T-cell (primary cell): ENCODE results near the gene NHS. TPM values are rescaled to one million over a fixed set of nuclear protein-coding genes. Genes with fewer than 3 reads are reported as not detected.

ENCODE experiments used
- ATAC-seq, 4 experiments: fragments of 200-7000 bp in 3 of 4; fragments of 150-1000 bp in 1 of 4; cut with Tn5 transposase; replicated peaks in 1 of 4; 1 replicate in 3 of 4; 2 replicates in 1 of 4; pipeline ENCODE4 v1.10.0; 2021; ENCODE audit warnings: moderate library complexity in 3 of 4, mild to moderate bottlenecking in 2 of 4, moderate number of reproducible peaks in 1 of 4
- CTCF ChIA-PET, 2 donors: fragments of 300-600 bp; sonication (Branson Sonifier 250); formaldehyde crosslinking; loops; one replicate each; lab custom pipeline; 2022; ENCODE audit warnings: antibody characterized with exemption in 2 of 2; lab: Charles Lee
- POLR2A ChIA-PET, 2 donors: fragments of 300-600 bp; sonication (Branson Sonifier 250); formaldehyde crosslinking; loops; one replicate each; lab custom pipeline; 2022; ENCODE audit warnings: antibody characterized with exemption in 2 of 2; lab: Charles Lee
- DNase-seq, 35 experiments: peaks; one replicate each; pipeline versions ENCODE4 v3.0.0 to v3.0.0-alpha.2; 2013 to 2023
- H3K27ac ChIP-seq: one replicate; pipeline ENCODE4 v1.5.1; 2013; ENCODE audit warnings: low read length
- H3K27me3 ChIP-seq, 2 experiments: replicated peaks in 1 of 2; 1 replicate in 1 of 2; 2 replicates in 1 of 2; pipeline versions ENCODE4 v1.6.1 to v1.7.0; 2013; ENCODE audit warnings: low read length in 1 of 2, mixed read lengths in 1 of 2; ENCODE audit not compliant: control insufficient read depth in 2 of 2, insufficient read depth in 2 of 2; ENCODE audit errors: extremely low read depth in 1 of 2
- H3K36me3 ChIP-seq, 2 donors: 1 replicate in 1 of 2; 2 replicates in 1 of 2; pipeline versions ENCODE4 v1.6.1 to v1.7.0; 2013; ENCODE audit warnings: low read length in 1 of 2; ENCODE audit not compliant: control insufficient read depth in 2 of 2, insufficient read depth in 1 of 2; ENCODE audit errors: extremely low read depth in 1 of 2
- H3K4me1 ChIP-seq, 2 experiments: 1 replicate in 1 of 2; 2 replicates in 1 of 2; pipeline versions ENCODE4 v1.6.1 to v1.7.0; 2013; ENCODE audit warnings: low read length in 2 of 2, mixed read lengths in 1 of 2; ENCODE audit not compliant: insufficient read depth in 2 of 2, control insufficient read depth in 1 of 2; ENCODE audit errors: extremely low read depth in 1 of 2
- H3K4me3 ChIP-seq, 2 donors: 1 replicate in 1 of 2; 2 replicates in 1 of 2; pipeline versions ENCODE4 v1.5.1 to v1.7.0; 2013; ENCODE audit warnings: mild to moderate bottlenecking in 2 of 2, low read length in 1 of 2, moderate library complexity in 1 of 2; ENCODE audit not compliant: control insufficient read depth in 1 of 2; ENCODE audit errors: extremely low read depth in 1 of 2
- H3K9me3 ChIP-seq: 2 replicates; pipeline ENCODE4 v1.7.0; 2013
- H3K27ac Mint-ChIP-seq, 2 donors: one replicate each; pipeline ENCODE4 v1.8.0; 2020 to 2021; ENCODE audit warnings: mild to moderate bottlenecking in 2 of 2, mixed read lengths in 2 of 2
- H3K27me3 Mint-ChIP-seq, 2 donors: one replicate each; pipeline ENCODE4 v1.8.0; 2021 to 2022; ENCODE audit warnings: mixed read lengths in 2 of 2
- H3K36me3 Mint-ChIP-seq: one replicate; pipeline ENCODE4 v1.8.0; 2021; ENCODE audit warnings: mixed read lengths
- H3K4me1 Mint-ChIP-seq, 3 donors: one replicate each; pipeline ENCODE4 v1.8.0; 2020 to 2022; ENCODE audit warnings: mixed read lengths in 3 of 3, mild to moderate bottlenecking in 1 of 3
- H3K4me3 Mint-ChIP-seq, 3 donors: one replicate each; pipeline ENCODE4 v1.8.0; 2020 to 2022; ENCODE audit warnings: mild to moderate bottlenecking in 3 of 3, mixed read lengths in 3 of 3, moderate library complexity in 3 of 3
- H3K9me3 Mint-ChIP-seq, 3 donors: one replicate each; pipeline ENCODE4 v1.8.0; 2020 to 2022; ENCODE audit warnings: mixed read lengths in 3 of 3
- WGBS: methylation state at CpG from one replicate; pipeline ENCODE4 v1.1.5; 2013; ENCODE audit warnings: missing lambda C conversion rate; ENCODE audit not compliant: insufficient coverage; 5-methylcytosine and 5-hydroxymethylcytosine counted together
- total RNA-seq, 35 experiments: library from RNA in 6 of 35; stranded (reverse) in 6 of 35; fragments of 120-200 nt in 1 of 35; gene quantifications; one replicate each; pipeline versions ENCODE4 v1.2.1 to v1.2.4 and lab custom pipeline; 2013 to 2026

NHS gene
- total RNA-seq, 5 donors from 2014 or later (not counting 1 experiment from before 2014, with no cell fraction given): 0.03 to 0.20 (median 0.11) TPM; not detected in 1

DNA sequence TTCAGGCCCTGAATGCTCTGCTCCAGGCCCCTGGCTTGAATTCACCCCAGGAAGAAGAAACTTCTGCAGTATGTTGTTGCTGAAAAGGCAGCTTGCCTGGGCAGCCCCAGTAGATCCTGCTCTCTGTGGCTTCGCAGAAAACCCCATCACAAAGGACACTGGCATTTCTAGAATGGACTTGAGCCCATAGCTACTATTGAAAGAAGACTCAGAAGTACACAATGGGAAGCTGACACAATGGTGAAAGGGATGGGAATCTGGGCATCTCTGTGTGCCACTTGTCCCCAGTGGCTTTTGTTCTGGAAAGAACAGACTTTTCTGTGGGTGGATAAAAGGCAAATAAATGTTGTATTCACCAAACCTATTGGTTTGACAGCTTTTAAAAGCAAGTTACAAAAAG lies 294.9 kb downstream of the NHS start:
- WGBS: no CpG with 5 or more reads among the region's 1 CpG
- POLR2A ChIA-PET: no interaction called here
- Histone ChIP-seq H3K9me3 (no peaks in the 10 kb centered on the region), H3K4me3 (no peak overlapping the region), H3K4me1 (peaks cover 0 to 2% of the 10 kb centered on the region in 2 experiments), H3K36me3 (no peaks in the 10 kb centered on the region), H3K27ac (no peak overlapping the region), H3K27me3 (peaks cover 0 to 2% of the 10 kb centered on the region in 2 experiments)
- Mint-ChIP-seq H3K4me1 (no peaks in the 10 kb centered on the region), H3K27ac (no peak overlapping the region), H3K36me3 (no peaks in the 10 kb centered on the region), H3K4me3 (no peak overlapping the region), H3K27me3 (peaks cover 2 to 9% of the 10 kb centered on the region in 2 donors), H3K9me3 (no peaks in the 10 kb centered on the region)
- no peak for ATAC-seq
- CTCF ChIA-PET: no interaction called here
- DNase-seq: no peak

DNA sequence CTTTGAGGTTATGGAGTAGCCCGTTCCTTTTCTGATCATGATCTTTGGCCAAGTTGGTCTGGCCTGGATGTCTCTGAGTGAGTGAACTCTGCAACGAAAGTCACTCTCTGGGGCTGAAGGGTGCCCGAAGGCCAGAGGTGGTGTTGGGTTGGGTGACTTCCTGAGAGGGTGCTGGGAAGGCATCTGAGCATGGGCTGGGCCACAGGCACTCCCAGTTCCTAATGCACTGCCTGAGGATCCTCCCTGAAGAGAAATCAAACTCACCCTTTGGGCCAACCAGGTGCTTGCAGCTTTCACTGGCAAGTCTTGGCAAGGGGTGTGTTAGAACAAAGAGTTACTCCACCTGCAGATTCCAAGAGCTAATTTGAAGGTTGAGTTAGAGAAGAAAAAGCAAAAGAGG lies 295.9 kb downstream of the NHS start:
- Mint-ChIP-seq H3K9me3 (no peaks in the 10 kb centered on the region), H3K4me3 (no peak overlapping the region), H3K27ac (no peak overlapping the region), H3K4me1 (no peaks in the 10 kb centered on the region), H3K27me3 (peaks cover under 1 to 6% of the 10 kb centered on the region in 2 donors), H3K36me3 (no peaks in the 10 kb centered on the region)
- Histone ChIP-seq H3K36me3 (no peaks in the 10 kb centered on the region), H3K4me3 (no peak overlapping the region), H3K27me3 (peaks cover 0 to 2% of the 10 kb centered on the region in 2 experiments), H3K27ac (no peak overlapping the region), H3K9me3 (no peaks in the 10 kb centered on the region), H3K4me1 (peaks cover 0 to 2% of the 10 kb centered on the region in 2 experiments)
- no peak for DNase-seq
- ATAC-seq: no peak
- POLR2A ChIA-PET: no interaction called here
- CTCF ChIA-PET: no interaction called here
- no CpG with 5 or more reads among the region's 3 CpGs for WGBS

DNA sequence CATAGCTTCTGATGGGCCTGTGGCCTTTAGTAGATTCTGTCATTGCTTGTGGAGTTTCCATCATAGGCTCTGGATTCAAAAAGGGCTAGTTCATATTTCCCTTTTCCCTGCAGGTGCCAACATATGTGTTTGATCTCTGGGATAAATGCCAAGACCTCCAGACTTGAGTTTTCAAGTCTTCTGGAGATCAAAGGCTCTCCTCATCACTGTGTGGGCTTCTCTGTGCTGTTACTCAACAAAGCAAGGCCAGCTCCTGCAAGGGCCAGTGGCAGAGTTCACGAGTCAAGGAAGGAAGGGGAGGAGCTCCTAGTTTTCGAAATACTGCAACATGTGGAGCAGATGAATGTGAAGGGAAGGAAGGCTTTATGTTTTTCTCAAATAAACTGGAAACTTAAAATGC lies 299.6 kb downstream of the NHS start:
- no peak for DNase-seq
- WGBS: no CpG with 5 or more reads among the region's 2 CpGs
- Histone ChIP-seq H3K9me3 (no peaks in the 10 kb centered on the region), H3K27ac (no peak overlapping the region), H3K4me3 (no peak overlapping the region), H3K4me1 (no peaks in the 10 kb centered on the region), H3K27me3 (no peaks in the 10 kb centered on the region), H3K36me3 (no peaks in the 10 kb centered on the region)
- ATAC-seq: no peak
- CTCF ChIA-PET: no interaction called here
- Mint-ChIP-seq H3K36me3 (no peaks in the 10 kb centered on the region), H3K9me3 (no peaks in the 10 kb centered on the region), H3K27ac (no peak overlapping the region), H3K4me3 (no peak overlapping the region), H3K4me1 (no peaks in the 10 kb centered on the region), H3K27me3 (peaks cover 0 to 3% of the 10 kb centered on the region in 2 donors)
- POLR2A ChIA-PET: no interaction called here

DNA sequence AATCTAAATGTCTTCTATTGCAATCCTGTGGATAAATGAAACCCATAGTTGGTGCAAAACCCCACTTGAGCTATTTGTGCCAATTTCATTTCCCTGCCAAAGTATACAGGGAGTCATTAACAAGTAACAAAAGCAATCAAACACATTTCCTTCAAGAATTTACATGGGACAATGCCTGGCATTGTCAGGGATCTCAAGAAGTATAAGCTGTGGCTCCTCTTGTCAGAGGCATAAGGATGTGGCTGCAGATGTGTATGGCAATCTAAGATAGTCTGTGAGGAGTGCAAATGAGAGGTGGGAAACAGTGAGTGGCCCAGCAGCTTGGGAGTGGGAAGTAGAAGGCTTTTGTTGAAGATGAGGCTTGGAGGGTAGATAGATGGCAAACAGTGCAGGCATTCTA lies 304.3 kb downstream of the NHS start:
- POLR2A ChIA-PET: no interaction called here
- Mint-ChIP-seq H3K27ac (no peak overlapping the region), H3K9me3 (no peaks in the 10 kb centered on the region), H3K4me1 (peaks cover 8 to 17% (median 15%) of the 10 kb centered on the region in 3 donors), H3K36me3 (no peaks in the 10 kb centered on the region), H3K4me3 (no peak overlapping the region), H3K27me3 (peaks cover 0 to 7% of the 10 kb centered on the region in 2 donors)
- Histone ChIP-seq H3K27me3 (no peaks in the 10 kb centered on the region), H3K9me3 (no peaks in the 10 kb centered on the region), H3K4me3 (no peak overlapping the region), H3K4me1 (peaks cover 0 to 5% of the 10 kb centered on the region in 2 experiments), H3K27ac (no peak overlapping the region), H3K36me3 (no peaks in the 10 kb centered on the region)
- CTCF ChIA-PET: no interaction called here
- no peak for ATAC-seq
- no peak for DNase-seq

DNA sequence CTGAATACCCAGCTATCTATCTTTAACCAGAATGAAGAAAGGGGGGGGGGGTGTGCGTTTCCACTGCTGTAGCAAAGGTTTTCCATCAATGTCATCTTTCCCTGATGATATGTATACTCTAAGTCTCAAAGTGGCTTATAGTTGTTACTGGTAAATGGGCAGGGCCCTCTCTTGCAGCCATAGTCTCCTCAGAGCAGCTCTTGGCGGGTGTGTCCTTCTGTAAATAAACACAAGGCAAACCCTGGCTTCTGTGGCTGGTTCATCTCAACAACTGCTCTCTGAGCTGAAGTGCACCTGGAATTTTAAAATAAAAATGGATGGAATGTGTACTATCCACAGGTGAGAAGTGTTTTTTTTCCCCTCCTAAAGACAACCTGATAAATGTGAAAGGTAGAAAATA lies 304.8 kb downstream of the NHS start:
- Histone ChIP-seq H3K36me3 (no peaks in the 10 kb centered on the region), H3K4me3 (no peak overlapping the region), H3K27me3 (no peaks in the 10 kb centered on the region), H3K9me3 (no peaks in the 10 kb centered on the region), H3K27ac (no peak overlapping the region), H3K4me1 (peaks cover 0 to 5% of the 10 kb centered on the region in 2 experiments)
- ChIA-PET CTCF (no interaction called here), POLR2A (no interaction called here)
- no CpG with 5 or more reads among the region's 2 CpGs for WGBS
- Mint-ChIP-seq H3K27ac (no peak overlapping the region), H3K4me3 (no peak overlapping the region), H3K4me1 (peaks cover 8 to 17% (median 15%) of the 10 kb centered on the region in 3 donors), H3K9me3 (no peaks in the 10 kb centered on the region), H3K27me3 (peaks cover 0 to 7% of the 10 kb centered on the region in 2 donors), H3K36me3 (no peaks in the 10 kb centered on the region)
- no peak for DNase-seq
- ATAC-seq: no peak

DNA sequence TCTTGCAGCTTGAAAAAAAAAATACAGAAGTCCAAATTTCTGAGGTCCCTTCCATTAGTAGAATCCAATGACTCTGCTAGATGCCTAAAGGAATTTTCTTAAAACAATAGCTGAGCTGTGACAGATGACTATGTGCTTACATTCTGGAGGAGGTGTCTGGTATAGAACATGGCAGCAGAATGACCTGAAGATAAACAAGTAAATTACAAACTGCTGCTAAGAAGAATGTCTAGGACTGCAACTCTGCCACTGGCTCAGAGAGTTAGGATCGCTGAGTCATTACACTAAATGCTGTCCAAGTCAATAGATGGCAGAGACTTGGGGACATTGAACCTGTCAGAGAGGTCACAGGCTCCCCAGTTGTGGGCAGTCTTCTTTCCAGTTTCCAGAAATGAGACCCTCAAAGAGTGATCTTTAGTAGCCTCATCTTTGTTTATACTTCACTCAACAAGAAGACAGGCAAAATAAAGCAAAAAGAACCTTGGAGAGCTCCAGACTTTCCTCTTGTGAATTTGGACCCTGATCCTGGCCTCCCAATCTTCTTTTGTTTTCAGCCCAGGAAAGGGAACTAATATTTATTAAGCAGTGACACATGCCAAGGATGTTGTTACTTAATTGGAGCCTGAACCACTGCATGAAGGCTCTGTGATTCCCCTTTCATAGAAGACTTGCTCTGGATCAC lies 305.9 kb downstream of the NHS start:
- H3K36me3 ChIP-seq: no peaks in the 10 kb centered on the region
- H3K9me3 Mint-ChIP-seq: no peaks in the 10 kb centered on the region
- no peak overlapping the region for H3K27ac Mint-ChIP-seq
- DNase-seq: no peak
- ChIA-PET POLR2A (no interaction called here), CTCF (no interaction called here)
- no peak for ATAC-seq
- H3K4me3 ChIP-seq: no peak overlapping the region
- H3K36me3 Mint-ChIP-seq: no peaks in the 10 kb centered on the region
- H3K9me3 ChIP-seq: no peaks in the 10 kb centered on the region
- peaks cover 0 to 7% of the 10 kb centered on the region in 2 donors for H3K27me3 Mint-ChIP-seq
- H3K4me1 Mint-ChIP-seq: peaks cover 8 to 17% (median 15%) of the 10 kb centered on the region in 3 donors
- no peak overlapping the region for H3K27ac ChIP-seq
- 60% methylated on average over 1 of the region's 1 CpG for WGBS
- no peaks in the 10 kb centered on the region for H3K27me3 ChIP-seq
- H3K4me1 ChIP-seq: peaks cover 0 to 5% of the 10 kb centered on the region in 2 experiments
- H3K4me3 Mint-ChIP-seq: no peak overlapping the region
